ENCODE results near the gene ABCC6. TPM values are rescaled to one million over a fixed set of nuclear protein-coding genes. Genes with fewer than 3 reads are reported as not detected.
"Not testable (repeated sequence)": the region's sequence is repeated elsewhere in the genome, so short reads cannot be mapped to it uniquely, and the experiment has no call there.

ABCC6 gene
- total RNA-seq, 1 experiment from 2014 or later, result 2.9 TPM

GRCh38 chr16:16162591-16162990 is 60.7 kb downstream of the ABCC6 start:
- ChIA-PET POLR2A (interaction anchor here (0.6 kb wide), 1 partner anchor 26 kb away, joined by 5 read pairs; no protein-coding TSS in a partner anchor), CTCF (interaction anchor here (0.5 kb wide), 1 partner anchor 11 kb away, joined by 6 read pairs; no protein-coding TSS in a partner anchor)
- DNase-seq (ENCODE audit: low read depth, low spot score) (no peak), ATAC-seq (no peak)
- no peak overlapping the region for H3K4me3 ChIP-seq (ENCODE audit: low read depth in 2 of 2, low read length in 2 of 2)
- no TSS peak for BruUV-seq (replicated peaks)
- no peaks in the 10 kb centered on the region for H3K9me3 ChIP-seq (ENCODE audit: control insufficient read depth, insufficient read depth, low read depth, low read length)
- no peaks in the 10 kb centered on the region for H3K36me3 ChIP-seq (ENCODE audit: control insufficient read depth, insufficient read depth, low read length)
- no peaks in the 10 kb centered on the region for H3K4me1 ChIP-seq (ENCODE audit: control insufficient read depth, insufficient read depth, low read length)
- TF ChIP-seq SIN3A (IDR thresholded peaks at IDR 0.05; ENCODE audit: borderline replicate concordance, insufficient read depth, low read depth, low read length) (no peak), REST (IDR thresholded peaks at IDR 0.05; ENCODE audit: insufficient read depth in 1 of 2, low read depth in 2 of 2, low read length in 1 of 2) (no peak), TCF7L2 (IDR thresholded peaks at IDR 0.05; ENCODE audit: low read depth, low read length) (no peak), CTCF (IDR thresholded peaks at IDR 0.05) (no peak), POLR2AphosphoS5 (IDR thresholded peaks at IDR 0.05; ENCODE audit: low read depth, low read length) (no peak)
- no peaks in the 10 kb centered on the region for H3K27me3 ChIP-seq (ENCODE audit: control insufficient read depth, insufficient read depth, low read length)
- intact Hi-C loops (cut with micrococcal nuclease; ENCODE audit: unreplicated experiment), result no loop called here
- H3K27ac ChIP-seq (ENCODE audit: low read length), result no peak overlapping the region
- in situ Hi-C loops (cut with HindIII; ENCODE audit: low pct_unique_long_range_greater_than_20kb, low sequenced_read_pairs), result no loop called here

- H3K36me3 ChIP-seq (ENCODE audit: control insufficient read depth, insufficient read depth, low read length); ATAC-seq; in situ Hi-C loops (cut with HindIII; ENCODE audit: low pct_unique_long_range_greater_than_20kb, low sequenced_read_pairs); H3K9me3 ChIP-seq (ENCODE audit: control insufficient read depth, insufficient read depth, low read depth, low read length); intact Hi-C loops (cut with micrococcal nuclease; ENCODE audit: unreplicated experiment); DNase-seq (ENCODE audit: low read depth, low spot score); H3K27ac ChIP-seq (ENCODE audit: low read length); H3K4me1 ChIP-seq (ENCODE audit: control insufficient read depth, insufficient read depth, low read length); BruUV-seq (replicated peaks); POLR2A ChIA-PET; H3K4me3 ChIP-seq (ENCODE audit: low read depth in 2 of 2, low read length in 2 of 2); H3K27me3 ChIP-seq (ENCODE audit: control insufficient read depth, insufficient read depth, low read length): not testable (repeated sequence)
- CTCF ChIA-PET, result interaction anchor here (0.5 kb wide), 1 partner anchor 10 kb away, joined by 6 read pairs; no protein-coding TSS in a partner anchor
Observed at GRCh38 chr16:16161840-16162239, 61.5 kb downstream of the ABCC6 start.

- CTCF ChIA-PET, result no interaction called here
- H3K36me3 ChIP-seq (ENCODE audit: control insufficient read depth, insufficient read depth, low read length), result no peaks in the 10 kb centered on the region
- DNase-seq (ENCODE audit: low read depth, low spot score) (no peak), ATAC-seq (no peak; the same call in 1 of the 2 replicates)
- H3K4me1 ChIP-seq (ENCODE audit: control insufficient read depth, insufficient read depth, low read length), result no peaks in the 10 kb centered on the region
- H3K4me3 ChIP-seq (ENCODE audit: low read depth in 2 of 2, low read length in 2 of 2), result no peak overlapping the region
- no peaks in the 10 kb centered on the region for H3K9me3 ChIP-seq (ENCODE audit: control insufficient read depth, insufficient read depth, low read depth, low read length)
- no TSS peak for BruUV-seq (replicated peaks)
- in situ Hi-C loops (cut with HindIII; ENCODE audit: low pct_unique_long_range_greater_than_20kb, low sequenced_read_pairs) (no loop called here), intact Hi-C loops (cut with micrococcal nuclease; ENCODE audit: unreplicated experiment) (no loop called here)
- TF ChIP-seq SIN3A (IDR thresholded peaks at IDR 0.05; ENCODE audit: borderline replicate concordance, insufficient read depth, low read depth, low read length) (no peak), POLR2AphosphoS5 (IDR thresholded peaks at IDR 0.05; ENCODE audit: low read depth, low read length) (no peak)
- no peak overlapping the region for H3K27ac ChIP-seq (ENCODE audit: low read length)
- H3K27me3 ChIP-seq (ENCODE audit: control insufficient read depth, insufficient read depth, low read length), result no peaks in the 10 kb centered on the region
- POLR2A ChIA-PET, result interaction anchor here (0.6 kb wide), 1 partner anchor 52 kb away, joined by 14 read pairs; no protein-coding TSS in a partner anchor
Observed at GRCh38 chr16:16161319-16161718, 62.0 kb downstream of the ABCC6 start.
